GM12872 (cell line): ENCODE results near the gene CNTD1.
A peak's percentile ranks its signal among the peaks of the same experiment; 100 is the strongest.

Source experiments
- TF ChIP-seq, protein P1 (sequence below): IDR thresholded peaks from 3 replicates; pipeline ENCODE4 v1.5.1; 2011; ENCODE audit warnings: low read depth, mild to moderate bottlenecking, low read length, moderate library complexity; ENCODE audit not compliant: insufficient read depth

Gene CNTD1

DNA sequence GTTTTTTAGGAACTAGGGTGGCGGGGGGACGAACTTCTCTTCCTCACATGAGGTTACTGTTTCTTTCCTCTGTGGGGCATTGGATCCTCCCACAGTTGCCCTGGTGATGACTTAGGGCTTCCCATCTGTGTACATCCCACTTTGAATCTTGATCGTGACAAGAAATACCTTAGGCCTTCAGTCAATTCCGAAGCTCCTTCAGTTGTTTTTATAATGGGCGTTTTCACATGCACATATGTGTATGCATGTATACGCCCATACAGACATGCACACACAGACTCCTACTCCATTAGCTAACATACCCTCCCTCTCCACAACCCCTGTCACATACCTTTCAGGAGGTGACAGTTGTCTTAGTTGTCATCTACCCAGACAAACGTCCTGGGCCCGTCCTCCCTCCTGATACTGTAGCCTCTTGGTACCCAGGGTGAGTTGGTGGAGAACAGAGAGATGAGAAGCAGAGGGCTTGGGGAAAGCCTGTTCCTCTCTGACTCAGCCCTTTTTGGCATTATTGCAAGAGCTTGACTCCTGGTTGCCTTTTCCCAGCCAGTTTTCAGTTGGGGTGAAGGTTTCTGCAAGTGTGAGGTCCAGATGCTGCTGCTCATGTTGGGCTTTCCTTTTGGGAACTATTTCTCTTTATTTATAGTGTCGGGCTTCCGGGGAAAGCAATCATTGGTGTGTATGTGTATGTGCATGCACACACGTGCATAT is 43.5 kb downstream of the CNTD1 start:
- TF ChIP-seq, protein P1, sequence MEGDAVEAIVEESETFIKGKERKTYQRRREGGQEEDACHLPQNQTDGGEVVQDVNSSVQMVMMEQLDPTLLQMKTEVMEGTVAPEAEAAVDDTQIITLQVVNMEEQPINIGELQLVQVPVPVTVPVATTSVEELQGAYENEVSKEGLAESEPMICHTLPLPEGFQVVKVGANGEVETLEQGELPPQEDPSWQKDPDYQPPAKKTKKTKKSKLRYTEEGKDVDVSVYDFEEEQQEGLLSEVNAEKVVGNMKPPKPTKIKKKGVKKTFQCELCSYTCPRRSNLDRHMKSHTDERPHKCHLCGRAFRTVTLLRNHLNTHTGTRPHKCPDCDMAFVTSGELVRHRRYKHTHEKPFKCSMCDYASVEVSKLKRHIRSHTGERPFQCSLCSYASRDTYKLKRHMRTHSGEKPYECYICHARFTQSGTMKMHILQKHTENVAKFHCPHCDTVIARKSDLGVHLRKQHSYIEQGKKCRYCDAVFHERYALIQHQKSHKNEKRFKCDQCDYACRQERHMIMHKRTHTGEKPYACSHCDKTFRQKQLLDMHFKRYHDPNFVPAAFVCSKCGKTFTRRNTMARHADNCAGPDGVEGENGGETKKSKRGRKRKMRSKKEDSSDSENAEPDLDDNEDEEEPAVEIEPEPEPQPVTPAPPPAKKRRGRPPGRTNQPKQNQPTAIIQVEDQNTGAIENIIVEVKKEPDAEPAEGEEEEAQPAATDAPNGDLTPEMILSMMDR = no peak

- TF ChIP-seq, protein P1 = peak; percentile 85
These were observed 44.8 kb downstream of the CNTD1 start for GRCh38 chr17:42843358-42843934.

GRCh38 chr17:42844271-42844670 is 45.6 kb downstream of the CNTD1 start, which contains the start of gene AOC2:
Gene AOC2, plus strand, starts transcription at chr17:42844580. Its CDS starts 47 bp downstream, at chr17:42844627.
- TF ChIP-seq, protein P1 = no peak

DNA sequence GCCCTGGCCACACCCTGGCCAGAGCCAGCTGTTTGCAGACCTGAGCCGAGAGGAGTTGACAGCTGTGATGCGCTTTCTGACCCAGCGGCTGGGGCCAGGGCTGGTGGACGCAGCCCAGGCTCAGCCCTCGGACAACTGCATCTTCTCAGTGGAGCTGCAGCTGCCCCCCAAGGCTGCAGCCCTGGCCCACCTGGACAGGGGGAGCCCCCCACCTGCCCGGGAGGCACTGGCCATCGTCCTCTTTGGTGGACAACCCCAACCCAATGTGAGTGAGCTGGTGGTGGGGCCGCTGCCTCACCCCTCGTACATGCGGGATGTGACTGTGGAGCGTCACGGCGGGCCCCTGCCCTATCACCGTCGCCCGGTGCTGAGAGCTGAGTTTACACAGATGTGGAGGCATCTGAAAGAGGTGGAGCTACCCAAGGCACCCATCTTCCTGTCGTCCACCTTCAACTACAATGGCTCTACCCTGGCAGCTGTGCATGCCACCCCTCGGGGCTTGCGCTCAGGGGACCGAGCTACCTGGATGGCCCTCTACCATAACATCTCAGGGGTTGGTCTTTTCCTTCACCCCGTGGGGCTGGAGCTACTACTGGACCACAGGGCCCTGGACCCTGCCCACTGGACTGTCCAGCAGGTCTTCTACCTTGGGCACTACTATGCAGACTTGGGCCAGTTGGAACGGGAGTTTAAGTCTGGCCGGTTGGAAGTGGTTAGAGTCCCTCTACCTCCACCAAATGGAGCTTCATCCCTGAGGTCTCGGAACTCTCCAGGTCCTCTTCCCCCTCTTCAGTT is 46.3 kb downstream of the CNTD1 start:
- TF ChIP-seq, protein P1 = no peak

DNA sequence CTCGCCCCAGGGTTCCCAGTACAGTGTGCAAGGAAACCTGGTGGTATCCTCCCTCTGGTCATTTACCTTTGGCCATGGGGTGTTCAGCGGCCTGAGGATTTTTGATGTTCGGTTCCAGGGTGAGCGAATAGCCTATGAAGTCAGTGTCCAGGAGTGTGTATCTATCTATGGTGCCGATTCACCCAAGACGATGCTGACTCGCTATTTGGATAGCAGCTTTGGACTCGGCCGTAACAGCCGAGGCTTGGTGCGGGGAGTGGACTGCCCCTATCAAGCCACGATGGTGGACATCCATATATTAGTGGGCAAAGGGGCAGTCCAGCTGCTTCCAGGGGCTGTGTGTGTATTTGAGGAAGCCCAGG is 46.9 kb downstream of the CNTD1 start:
- TF ChIP-seq, protein P1 = no peak

DNA sequence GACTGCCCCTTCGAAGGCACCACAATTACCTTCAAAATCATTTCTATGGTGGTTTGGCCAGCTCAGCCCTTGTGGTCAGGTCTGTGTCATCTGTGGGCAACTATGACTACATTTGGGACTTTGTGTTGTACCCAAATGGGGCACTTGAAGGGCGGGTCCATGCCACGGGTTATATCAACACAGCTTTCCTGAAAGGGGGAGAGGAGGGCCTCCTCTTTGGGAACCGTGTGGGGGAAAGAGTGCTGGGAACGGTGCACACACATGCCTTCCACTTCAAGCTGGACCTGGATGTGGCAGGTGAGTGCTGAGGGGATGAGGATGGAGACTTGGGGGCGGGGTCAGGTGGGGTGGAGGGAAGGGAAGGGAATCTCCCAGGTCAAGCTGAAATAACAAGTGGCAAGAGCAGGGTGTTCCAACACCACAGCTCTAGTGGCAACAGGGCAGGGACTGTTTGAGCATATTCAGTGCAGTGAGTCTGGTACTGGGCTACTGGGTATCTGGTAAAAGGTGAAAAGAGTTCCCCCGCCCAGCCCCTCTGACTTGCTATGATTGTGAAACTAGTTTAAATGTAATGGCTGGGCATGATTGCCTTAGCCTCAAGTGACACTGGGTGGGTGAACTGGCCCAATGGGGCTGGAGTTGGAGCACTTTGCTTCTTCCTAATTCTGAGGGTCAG is 47.4 kb downstream of the CNTD1 start:
- TF ChIP-seq, protein P1 = no peak
